ENCODE results near the gene PGM2L1.

PGM2L1 gene

GRCh38 chr11:74390697-74391096, 7.5 kb downstream of the PGM2L1 start:
- TF ChIP-seq FOXP2 (optimal IDR thresholded peaks at IDR 0.05; ENCODE audit: borderline replicate concordance, extremely low read depth, extremely low read length, insufficient read depth) (no peak), SIN3A (IDR thresholded peaks at IDR 0.05; ENCODE audit: borderline replicate concordance, insufficient read depth, low read length) (no peak), TAF1 (IDR thresholded peaks at IDR 0.05; ENCODE audit: borderline replicate concordance, insufficient read depth, low read length) (no peak), REST (IDR thresholded peaks at IDR 0.05; ENCODE audit: insufficient read depth in 1 of 2, low read depth in 2 of 2, low read length in 2 of 2) (no peak)

GRCh38 chr11:74388678-74389327, 9.4 kb downstream of the PGM2L1 start:
- TF ChIP-seq REST (IDR thresholded peaks at IDR 0.05; ENCODE audit: insufficient read depth in 1 of 2, low read depth in 2 of 2, low read length in 2 of 2) = no peak

DNA sequence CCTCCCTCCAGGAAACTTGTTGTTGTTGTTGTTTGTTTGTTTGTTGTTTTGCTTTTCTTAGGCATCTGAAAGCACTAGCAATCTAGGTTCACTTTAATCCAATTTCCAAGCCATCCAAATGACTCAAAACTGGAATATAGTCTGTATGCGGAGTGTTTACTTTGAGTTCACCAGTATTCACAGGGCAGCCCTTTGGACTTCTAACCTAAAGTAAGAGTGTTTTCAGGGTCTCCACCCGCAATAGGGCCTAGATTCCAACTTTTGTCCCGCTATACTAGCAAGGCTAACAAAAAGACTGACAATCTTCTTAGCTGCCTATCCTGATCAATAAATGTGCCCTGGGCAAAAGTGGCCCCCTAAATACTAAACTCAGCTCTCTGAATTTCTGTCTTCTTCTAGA, 13.6 kb downstream of the PGM2L1 start:
- no peak for TF ChIP-seq FOXP2 (optimal IDR thresholded peaks at IDR 0.05; ENCODE audit: borderline replicate concordance, extremely low read depth, extremely low read length, insufficient read depth)
- TF ChIP-seq TAF1 (IDR thresholded peaks at IDR 0.05; ENCODE audit: borderline replicate concordance, insufficient read depth, low read length) = no peak
- no peak for TF ChIP-seq REST (IDR thresholded peaks at IDR 0.05; ENCODE audit: insufficient read depth in 1 of 2, low read depth in 2 of 2, low read length in 2 of 2)

GRCh38 chr11:74380746-74381439, 17.3 kb downstream of the PGM2L1 start:
- TF ChIP-seq POLR2AphosphoS5 (IDR thresholded peaks at IDR 0.05; ENCODE audit: low read depth, low read length) (no peak), SIN3A (IDR thresholded peaks at IDR 0.05; ENCODE audit: borderline replicate concordance, insufficient read depth, low read length) (no peak), REST (IDR thresholded peaks at IDR 0.05; ENCODE audit: insufficient read depth in 1 of 2, low read depth in 2 of 2, low read length in 2 of 2) (no peak), FOXP2 (optimal IDR thresholded peaks at IDR 0.05; ENCODE audit: borderline replicate concordance, extremely low read depth, extremely low read length, insufficient read depth) (no peak), TAF1 (IDR thresholded peaks at IDR 0.05; ENCODE audit: borderline replicate concordance, insufficient read depth, low read length) (no peak)

DNA sequence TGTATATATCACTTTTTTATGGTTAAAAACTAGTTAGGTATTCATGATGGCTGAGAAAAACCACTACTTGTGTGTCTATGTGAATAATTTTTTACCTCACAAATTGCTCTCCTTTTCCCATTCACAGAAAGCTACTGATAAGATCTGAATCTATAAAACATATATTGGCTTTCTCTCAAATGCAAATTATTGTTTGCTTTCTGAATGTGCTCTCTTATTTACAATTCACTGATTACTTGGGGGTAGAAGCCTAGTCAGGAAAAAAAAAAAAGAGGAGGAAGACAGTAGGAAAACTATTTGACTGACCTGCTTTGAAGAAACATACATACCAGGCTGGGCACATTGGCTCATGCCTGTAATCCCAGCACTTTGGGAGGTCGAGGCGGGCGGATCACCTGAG, 20.5 kb downstream of the PGM2L1 start:
- no peak for TF ChIP-seq SIN3A (IDR thresholded peaks at IDR 0.05; ENCODE audit: borderline replicate concordance, insufficient read depth, low read length)
- no peak for TF ChIP-seq POLR2AphosphoS5 (IDR thresholded peaks at IDR 0.05; ENCODE audit: low read depth, low read length)
- no peak for TF ChIP-seq FOXP2 (optimal IDR thresholded peaks at IDR 0.05; ENCODE audit: borderline replicate concordance, extremely low read depth, extremely low read length, insufficient read depth)
- TF ChIP-seq REST (IDR thresholded peaks at IDR 0.05; ENCODE audit: insufficient read depth in 1 of 2, low read depth in 2 of 2, low read length in 2 of 2) = no peak
- TF ChIP-seq TAF1 (IDR thresholded peaks at IDR 0.05; ENCODE audit: borderline replicate concordance, insufficient read depth, low read length) = no peak
